HG03354 (cell line): ENCODE measurements around the gene CBLN4.

ENCODE experiments used
- ATAC-seq: cut with Tn5 transposase; IDR thresholded peaks from one replicate; pipeline ENCODE4 v1.9.1; 2021; ENCODE audit warnings: mild to moderate bottlenecking; ENCODE audit not compliant: unreplicated experiment, poor library complexity, severe bottlenecking

Gene CBLN4

GRCh38 chr20:56005389-56005715, at the start of gene CBLN4:
CBLN4 (minus strand) TSS chr20:56005519; CDS start chr20:56004171, 1,348 bp downstream.
- no peak for ATAC-seq

GRCh38 chr20:56043227-56043626, 37.9 kb upstream of the CBLN4 start:
- ATAC-seq = no peak

GRCh38 chr20:56032251-56032650, 26.9 kb upstream of the CBLN4 start:
- no peak for ATAC-seq

GRCh38 chr20:56018716-56019115, 13.4 kb upstream of the CBLN4 start:
- no peak for ATAC-seq

- ATAC-seq = no peak
These were observed 12.9 kb upstream of the CBLN4 start for GRCh38 chr20:56018194-56018593.

- ATAC-seq = no peak
These were observed 12.2 kb upstream of the CBLN4 start for GRCh38 chr20:56017560-56017959.

- no peak for ATAC-seq
These were observed 9.7 kb upstream of the CBLN4 start for GRCh38 chr20:56014998-56015397.

GRCh38 chr20:56014151-56014550, 8.8 kb upstream of the CBLN4 start:
- no peak for ATAC-seq

GRCh38 chr20:56004611-56005388, 519 bp downstream of the CBLN4 start:
- ATAC-seq = no peak

GRCh38 chr20:56004007-56004406, 1.3 kb downstream of the CBLN4 start:
- ATAC-seq = no peak

- no peak for ATAC-seq
These were observed 2.2 kb downstream of the CBLN4 start for GRCh38 chr20:56002908-56003800.

GRCh38 chr20:56001890-56002289, 3.4 kb downstream of the CBLN4 start:
- ATAC-seq = no peak

GRCh38 chr20:56001106-56001785, 4.1 kb downstream of the CBLN4 start:
- ATAC-seq = no peak

GRCh38 chr20:55978550-55978949, 26.8 kb downstream of the CBLN4 start:
- ATAC-seq = no peak

GRCh38 chr20:55977690-55978459, 27.4 kb downstream of the CBLN4 start:
- no peak for ATAC-seq

GRCh38 chr20:55974491-55975202, 30.7 kb downstream of the CBLN4 start:
- ATAC-seq = no peak

GRCh38 chr20:55964790-55965189, 40.5 kb downstream of the CBLN4 start:
- no peak for ATAC-seq

GRCh38 chr20:55961376-55962330, 43.7 kb downstream of the CBLN4 start:
- ATAC-seq = no peak
